ENCODE results near the gene CLCNKA.
A peak's percentile ranks its signal among the peaks of the same experiment; 100 is the strongest.
"Not testable (repeated sequence)": the region's sequence is repeated elsewhere in the genome, so short reads cannot be mapped to it uniquely, and the experiment has no call there.

CLCNKA gene

GRCh38 chr1:15997637-15998280, 24.1 kb upstream of the CLCNKA start:
- DNase-seq (ENCODE audit: low spot score): no peak

- DNase-seq (ENCODE audit: low spot score): no peak
These were observed 22.9 kb upstream of the CLCNKA start for GRCh38 chr1:15998929-15999328.

- not testable (repeated sequence) for DNase-seq (ENCODE audit: low spot score)
These were observed 20.6 kb upstream of the CLCNKA start for GRCh38 chr1:16001274-16001673.

GRCh38 chr1:16005597-16005996, 16.2 kb upstream of the CLCNKA start:
- no peak for DNase-seq (ENCODE audit: low spot score)

- no peak for DNase-seq (ENCODE audit: low spot score)
These were observed 15.8 kb upstream of the CLCNKA start for GRCh38 chr1:16006010-16006409.

- DNase-seq (ENCODE audit: low spot score): no peak
These were observed 15.0 kb upstream of the CLCNKA start for GRCh38 chr1:16006552-16007485.

GRCh38 chr1:16007671-16008341, 14.0 kb upstream of the CLCNKA start:
- DNase-seq (ENCODE audit: low spot score): no peak

- peak; percentile 72 for DNase-seq (ENCODE audit: low spot score)
These were observed 12.8 kb upstream of the CLCNKA start for GRCh38 chr1:16009030-16009460.

- DNase-seq (ENCODE audit: low spot score): no peak
These were observed 12.2 kb upstream of the CLCNKA start for GRCh38 chr1:16009678-16010077.

GRCh38 chr1:16010837-16011236, 11.0 kb upstream of the CLCNKA start:
- no peak for DNase-seq (ENCODE audit: low spot score)

GRCh38 chr1:16011936-16012589, 9.8 kb upstream of the CLCNKA start:
- DNase-seq (ENCODE audit: low spot score): no peak

GRCh38 chr1:16012590-16013219, 9.1 kb upstream of the CLCNKA start:
- peak; percentile 92 for DNase-seq (ENCODE audit: low spot score)

GRCh38 chr1:16013220-16013907, 8.5 kb upstream of the CLCNKA start:
- DNase-seq (ENCODE audit: low spot score): peak; percentile 82

- no peak for DNase-seq (ENCODE audit: low spot score)
These were observed 8.0 kb upstream of the CLCNKA start for GRCh38 chr1:16013908-16014258.

- no peak for DNase-seq (ENCODE audit: low spot score)
These were observed 7.0 kb upstream of the CLCNKA start for GRCh38 chr1:16014509-16015482.

- DNase-seq (ENCODE audit: low spot score): no peak
These were observed 6.3 kb upstream of the CLCNKA start for GRCh38 chr1:16015491-16015890.

- DNase-seq (ENCODE audit: low spot score): no peak
These were observed 5.6 kb upstream of the CLCNKA start for GRCh38 chr1:16015960-16016901.

- DNase-seq (ENCODE audit: low spot score): no peak
These were observed 4.8 kb upstream of the CLCNKA start for GRCh38 chr1:16017076-16017460.
